NCI-H510A (cell line): ENCODE data around the gene USP4.
"Not testable (repeated sequence)": the region's sequence is repeated elsewhere in the genome, so short reads cannot be mapped to it uniquely, and the experiment has no call there.

Source experiments
- DNase-seq: peaks from one replicate; lab custom pipeline; 2025; lab: John Stamatoyannopoulos, UW

USP4 gene

GRCh38 chr3:49244581-49245205 is 95.2 kb downstream of the USP4 start:
- no peak for DNase-seq

GRCh38 chr3:49240091-49240490 is 99.8 kb downstream of the USP4 start:
- not testable (repeated sequence) for DNase-seq

DNA sequence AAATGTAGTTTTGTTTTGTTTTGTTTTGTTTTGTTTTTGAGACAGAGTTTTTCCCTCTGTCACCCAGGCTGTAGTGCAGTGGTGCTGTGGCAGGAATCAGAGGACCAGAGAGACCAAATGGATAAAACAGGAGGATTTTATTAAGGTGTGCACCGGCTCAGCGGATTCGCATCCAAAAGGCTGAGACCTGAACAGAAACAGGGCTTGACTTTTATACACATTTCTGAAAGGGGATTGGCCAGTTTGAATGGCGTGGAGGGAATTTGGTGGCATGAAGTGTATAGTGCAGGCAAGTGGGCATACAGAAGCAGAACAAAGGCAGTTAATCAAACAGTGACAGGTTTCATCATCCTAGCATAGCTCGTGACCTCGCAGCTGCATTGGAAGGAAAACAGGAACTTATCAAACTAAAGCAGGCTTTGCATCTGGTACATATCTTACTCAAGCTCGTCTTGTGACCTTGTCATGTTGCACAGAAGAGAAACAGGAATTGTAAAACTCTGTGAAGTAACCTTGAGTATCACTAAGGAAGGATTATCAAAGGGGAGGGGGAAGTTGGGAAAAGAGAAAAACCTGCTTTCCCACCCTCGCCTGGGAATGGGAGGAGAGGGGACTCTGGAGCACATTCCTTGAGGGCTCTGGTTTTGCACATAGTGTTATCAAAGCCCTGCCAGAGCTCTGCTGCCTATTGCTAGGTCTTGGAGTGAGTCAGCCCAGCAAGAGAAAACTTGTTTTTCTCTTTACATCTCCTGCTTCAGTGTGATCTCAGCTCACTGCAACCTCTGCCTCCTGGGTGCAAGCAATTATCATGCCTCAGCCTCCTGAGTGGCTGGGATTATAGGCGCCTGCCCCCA is 101.4 kb downstream of the USP4 start:
- no peak for DNase-seq

GRCh38 chr3:49237344-49237743 is 102.5 kb downstream of the USP4 start:
- no peak for DNase-seq

GRCh38 chr3:49236226-49236625 is 103.6 kb downstream of the USP4 start:
- no peak for DNase-seq

DNA sequence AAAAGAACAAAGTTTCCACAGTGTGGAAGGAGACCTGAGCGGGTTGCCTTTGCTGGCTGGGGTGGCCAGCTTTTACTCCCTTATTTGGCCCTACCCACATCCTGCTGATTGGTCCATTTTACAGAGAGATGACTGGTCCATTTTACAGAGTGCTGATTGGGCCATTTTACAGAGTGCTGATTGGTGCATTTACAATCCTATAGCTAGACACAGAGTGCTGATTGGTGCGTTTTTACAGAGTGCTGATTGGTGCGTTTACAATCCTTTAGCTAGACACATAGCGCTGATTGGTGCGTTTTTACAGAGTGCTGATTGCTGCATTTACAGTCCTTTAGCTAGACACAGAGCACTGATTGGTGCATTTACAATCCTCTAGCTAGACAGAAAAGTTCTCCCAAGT is 111.0 kb downstream of the USP4 start:
- DNase-seq = not testable (repeated sequence)
